Ishikawa (cell line): ENCODE measurements around the gene RYR1.

Experiments used
- CEBPB ChIP-seq: IDR thresholded peaks from 2 replicates; pipeline ENCODE4 v1.6.1; 2012
- EGR1 ChIP-seq: IDR thresholded peaks from 2 replicates; pipeline ENCODE4 v1.6.1; 2012
- EP300 ChIP-seq: IDR thresholded peaks from 2 replicates; pipeline ENCODE4 v1.6.1; 2012; ENCODE audit warnings: borderline replicate concordance
- MAX ChIP-seq: IDR thresholded peaks from 2 replicates; pipeline ENCODE4 v1.6.1; 2012
- REST ChIP-seq: IDR thresholded peaks from 2 replicates; pipeline ENCODE4 v1.6.1; 2012; ENCODE audit warnings: low read depth, mild to moderate bottlenecking
- TAF1 ChIP-seq: IDR thresholded peaks from 2 replicates; pipeline ENCODE4 v1.6.1; 2012; ENCODE audit warnings: low read depth, mild to moderate bottlenecking
- TEAD4 ChIP-seq: IDR thresholded peaks from 2 replicates; pipeline ENCODE4 v1.6.1; 2012
- YY1 ChIP-seq: IDR thresholded peaks from 2 replicates; pipeline ENCODE4 v1.6.1; 2012; ENCODE audit warnings: low read depth

GRCh38 chr19:38475176-38475575, 41.7 kb downstream of the RYR1 start:
- TF ChIP-seq YY1 (no peak), REST (no peak), EP300 (no peak), MAX (no peak), EGR1 (no peak), TAF1 (no peak), CEBPB (no peak), TEAD4 (no peak)
